Measurements from ENCODE around the gene PRIMPOL. TPM values are rescaled to one million over a fixed set of nuclear protein-coding genes. Genes with fewer than 3 reads are reported as not detected.
A peak's percentile ranks its signal among the peaks of the same experiment; 100 is the strongest.

PRIMPOL gene
- total RNA-seq, 4 donors from 2014 or later = 13.4 to 22.8 (median 16.6) TPM

DNA sequence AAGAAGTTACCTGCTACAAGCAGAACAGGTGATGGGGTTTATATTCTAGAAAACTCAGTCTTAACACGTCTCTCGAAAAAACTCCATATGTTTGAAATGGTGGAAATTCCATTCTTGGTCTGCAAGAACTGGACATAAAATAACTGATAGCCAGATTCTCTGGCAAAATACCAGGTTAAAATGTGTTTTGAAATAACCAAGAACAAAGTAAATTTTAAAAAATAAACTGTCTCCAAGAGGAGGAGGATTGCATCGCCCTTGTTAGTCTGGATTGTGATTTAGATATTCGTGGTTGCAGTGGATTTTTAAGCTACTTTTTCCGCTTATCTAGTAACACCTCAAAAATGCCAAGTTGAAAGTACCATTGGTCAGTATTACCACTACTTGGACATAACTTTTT, 43.5 kb downstream of the PRIMPOL start:
- H3K27me3 ChIP-seq = no peaks in the 10 kb centered on the region
- H3K9me3 ChIP-seq = no peaks in the 10 kb centered on the region
- no peak for TF ChIP-seq EP300 (IDR thresholded peaks at IDR 0.05)
- no peak for TF ChIP-seq POLR2AphosphoS5 (IDR thresholded peaks at IDR 0.05)
- TF ChIP-seq, protein P1, sequence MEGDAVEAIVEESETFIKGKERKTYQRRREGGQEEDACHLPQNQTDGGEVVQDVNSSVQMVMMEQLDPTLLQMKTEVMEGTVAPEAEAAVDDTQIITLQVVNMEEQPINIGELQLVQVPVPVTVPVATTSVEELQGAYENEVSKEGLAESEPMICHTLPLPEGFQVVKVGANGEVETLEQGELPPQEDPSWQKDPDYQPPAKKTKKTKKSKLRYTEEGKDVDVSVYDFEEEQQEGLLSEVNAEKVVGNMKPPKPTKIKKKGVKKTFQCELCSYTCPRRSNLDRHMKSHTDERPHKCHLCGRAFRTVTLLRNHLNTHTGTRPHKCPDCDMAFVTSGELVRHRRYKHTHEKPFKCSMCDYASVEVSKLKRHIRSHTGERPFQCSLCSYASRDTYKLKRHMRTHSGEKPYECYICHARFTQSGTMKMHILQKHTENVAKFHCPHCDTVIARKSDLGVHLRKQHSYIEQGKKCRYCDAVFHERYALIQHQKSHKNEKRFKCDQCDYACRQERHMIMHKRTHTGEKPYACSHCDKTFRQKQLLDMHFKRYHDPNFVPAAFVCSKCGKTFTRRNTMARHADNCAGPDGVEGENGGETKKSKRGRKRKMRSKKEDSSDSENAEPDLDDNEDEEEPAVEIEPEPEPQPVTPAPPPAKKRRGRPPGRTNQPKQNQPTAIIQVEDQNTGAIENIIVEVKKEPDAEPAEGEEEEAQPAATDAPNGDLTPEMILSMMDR (IDR thresholded peaks at IDR 0.05) = no peak
- no peak for TF ChIP-seq POLR2A (IDR thresholded peaks at IDR 0.05; ENCODE audit: low read depth)
- DNase-seq (ENCODE audit: extremely low spot score) = no peak
- no peak overlapping the region for H3K4me3 ChIP-seq
- H3K4me1 ChIP-seq = peaks cover 15 to 26% (median 22%) of the 10 kb centered on the region in 4 donors
- H3K27ac ChIP-seq (replicated peaks in 1 of 4) = no peak overlapping the region
- WGBS = 74% methylated on average over 5 of the region's 5 CpGs
- intact Hi-C loops (cut with DNase I) = no loop called here
- peaks cover 0 to 40% (median 5%) of the 10 kb centered on the region in 4 donors for H3K36me3 ChIP-seq

DNA sequence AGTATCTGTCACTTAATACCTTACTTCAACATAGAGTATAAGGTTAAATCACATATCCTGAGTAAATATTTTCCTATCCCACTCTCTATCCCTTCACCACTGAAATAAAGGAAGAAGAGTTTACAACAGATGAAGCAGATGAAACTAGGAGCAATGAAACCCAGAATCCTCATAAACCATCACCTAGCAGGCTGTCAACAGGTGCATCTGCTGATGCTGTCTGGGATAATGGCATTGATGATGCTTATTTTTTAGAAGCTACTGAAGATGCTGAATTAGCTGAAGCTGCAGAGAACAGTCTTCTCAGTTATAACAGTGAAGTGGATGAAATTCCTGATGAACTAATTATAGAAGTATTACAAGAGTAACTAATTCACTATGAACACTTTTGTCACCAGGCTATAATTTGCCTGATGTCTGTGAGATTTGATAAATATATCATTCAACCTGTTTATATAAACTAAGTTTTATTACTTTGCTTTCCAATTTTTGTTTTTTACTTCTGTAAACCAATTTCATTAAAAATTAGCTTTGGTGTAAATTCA, 44.9 kb downstream of the PRIMPOL start:
- Histone ChIP-seq H3K36me3 (peaks cover 0 to 30% (median 5%) of the 10 kb centered on the region in 4 donors), H3K27ac (replicated peaks in 1 of 4) (peak overlapping the region in 1 of 4 donors; percentile 39), H3K9me3 (no peaks in the 10 kb centered on the region), H3K27me3 (no peaks in the 10 kb centered on the region), H3K4me1 (peaks cover 15 to 26% (median 22%) of the 10 kb centered on the region in 4 donors), H3K4me3 (no peak overlapping the region)
- no peak for DNase-seq (ENCODE audit: extremely low spot score)
- intact Hi-C loops (cut with DNase I) = no loop called here
- no peak for TF ChIP-seq POLR2A (IDR thresholded peaks at IDR 0.05; ENCODE audit: low read depth)
- TF ChIP-seq POLR2AphosphoS5 (IDR thresholded peaks at IDR 0.05) = no peak
- TF ChIP-seq EP300 (IDR thresholded peaks at IDR 0.05) = no peak
- TF ChIP-seq, protein P1 (IDR thresholded peaks at IDR 0.05) = no peak

DNA sequence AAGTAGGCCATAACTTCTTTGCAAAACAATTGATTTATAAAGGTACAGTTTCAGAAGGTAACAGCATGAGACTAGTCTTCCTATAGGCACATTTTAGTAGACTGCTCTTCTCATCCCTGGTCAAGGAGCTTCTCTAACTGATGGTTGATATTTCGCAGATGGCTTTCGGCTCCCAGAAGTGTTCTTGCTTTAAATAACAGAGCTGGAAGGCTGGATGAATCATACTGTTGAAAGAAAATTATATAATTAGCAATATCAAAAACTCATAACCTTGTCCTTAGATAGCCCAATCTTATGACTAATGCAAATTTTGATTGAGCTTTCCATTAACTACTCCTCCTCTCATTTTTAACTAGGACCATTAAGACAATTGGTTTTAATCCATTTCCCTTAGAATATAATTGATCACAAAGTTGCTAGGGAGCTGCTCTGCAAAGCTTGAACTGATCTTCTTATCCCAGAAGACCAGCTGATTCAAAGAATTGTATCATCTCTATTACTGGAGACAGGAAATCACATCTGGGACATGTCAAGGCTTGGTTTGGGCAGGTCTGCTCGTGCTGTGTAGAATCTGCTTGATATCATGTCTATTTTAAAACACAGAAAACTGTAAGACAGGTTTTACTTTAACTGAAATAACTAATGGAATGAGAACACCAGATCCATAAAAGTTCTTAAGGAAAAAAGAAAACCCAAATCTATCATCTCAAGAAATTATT, 45.8 kb downstream of the PRIMPOL start:
- DNase-seq (ENCODE audit: extremely low spot score) = no peak
- intact Hi-C loops (cut with DNase I) = no loop called here
- Histone ChIP-seq H3K9me3 (no peaks in the 10 kb centered on the region), H3K4me3 (no peak overlapping the region), H3K36me3 (peaks cover 0 to 30% (median 5%) of the 10 kb centered on the region in 4 donors), H3K27ac (replicated peaks in 1 of 4) (peak overlapping the region in 3 of 4 donors; percentile 5 to 39 (median 26)), H3K27me3 (no peaks in the 10 kb centered on the region), H3K4me1 (peaks cover 15 to 26% (median 22%) of the 10 kb centered on the region in 4 donors)
- peak in 1 of 2 donors; percentile 26 for TF ChIP-seq POLR2AphosphoS5 (IDR thresholded peaks at IDR 0.05)
- TF ChIP-seq, protein P1 (IDR thresholded peaks at IDR 0.05) = no peak
- WGBS = 33% methylated on average over 3 of the region's 3 CpGs

DNA sequence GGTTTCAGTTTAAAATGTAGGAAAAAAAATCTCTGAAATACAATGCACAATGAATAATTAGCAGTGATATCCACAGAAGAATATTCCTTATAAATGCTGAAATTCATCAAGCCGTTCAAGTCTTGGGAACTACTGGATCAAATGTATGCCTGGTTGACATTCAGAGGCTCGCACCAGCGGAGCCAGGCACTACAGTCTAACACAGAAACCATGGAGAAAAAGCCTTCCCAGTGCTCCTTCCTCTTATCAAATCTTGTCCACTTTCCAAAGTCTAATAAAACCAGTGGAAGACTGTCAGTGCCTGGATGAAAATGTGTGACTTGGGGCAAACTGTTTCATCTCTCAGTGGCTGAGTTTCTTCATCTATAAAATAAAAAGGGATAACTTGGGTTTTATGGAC, 48.4 kb downstream of the PRIMPOL start:
- WGBS = 75% methylated on average over 3 of the region's 3 CpGs
- TF ChIP-seq POLR2A (IDR thresholded peaks at IDR 0.05; ENCODE audit: low read depth) (no peak), POLR2AphosphoS5 (IDR thresholded peaks at IDR 0.05) (no peak), EP300 (IDR thresholded peaks at IDR 0.05) (no peak)
- TF ChIP-seq, protein P1 (IDR thresholded peaks at IDR 0.05) = no peak
- Histone ChIP-seq H3K27me3 (no peaks in the 10 kb centered on the region), H3K27ac (replicated peaks in 1 of 4) (no peak overlapping the region), H3K4me3 (peak overlapping the region in 1 of 4 donors; percentile 13), H3K36me3 (peaks cover 0 to 17% (median 3%) of the 10 kb centered on the region in 4 donors), H3K4me1 (peaks cover 15 to 26% (median 22%) of the 10 kb centered on the region in 4 donors), H3K9me3 (no peaks in the 10 kb centered on the region)
- DNase-seq (ENCODE audit: extremely low spot score) = no peak
- intact Hi-C loops (cut with DNase I) = no loop called here

All from esophagus muscularis mucosa (tissue), 4 donors.